MCF 10A (cell line): ENCODE results near the gene ARHGEF4. TPM values are rescaled to one million over a fixed set of nuclear protein-coding genes. Genes with fewer than 3 reads are reported as not detected.

Source experiments
- BruUV-seq: library from RNA; stranded (reverse); fragments of 400-500 nt; replicated peaks from 2 replicates; lab custom pipeline; 2021; lab: Mats Ljungman, UMichigan
- CTCF ChIA-PET: fragments of 300-600 bp; sonication (Branson Sonifier 250); formaldehyde crosslinking; extraction: SDS; loops from one replicate; lab custom pipeline; 2021; ENCODE audit warnings: antibody characterized with exemption, inconsistent platforms; lab: Yijun Ruan, JAX
- POLR2A ChIA-PET: fragments of 300-600, 350-650 bp; sonication (Branson Sonifier 250); formaldehyde crosslinking; extraction: SDS; loops from one replicate; lab custom pipeline; 2020; ENCODE audit warnings: antibody characterized with exemption, inconsistent platforms; lab: Yijun Ruan, JAX
- DNase-seq: peaks from one replicate; pipeline ENCODE4 v3.0.0-alpha.2; 2018; ENCODE audit not compliant: unreplicated experiment
- H3K27ac Mint-ChIP-seq: one replicate; pipeline ENCODE4 v1.8.0; 2022; ENCODE audit warnings: mild to moderate bottlenecking, low read depth, mixed read lengths; ENCODE audit not compliant: unreplicated experiment
- H3K27me3 Mint-ChIP-seq: one replicate; pipeline ENCODE4 v1.8.0; 2022; ENCODE audit warnings: mixed read lengths; ENCODE audit not compliant: insufficient read depth, unreplicated experiment
- H3K36me3 Mint-ChIP-seq: one replicate; pipeline ENCODE4 v1.8.0; 2022; ENCODE audit warnings: mild to moderate bottlenecking, moderate library complexity, mixed read lengths; ENCODE audit not compliant: insufficient read depth, unreplicated experiment
- H3K4me1 Mint-ChIP-seq: one replicate; pipeline ENCODE4 v1.8.0; 2022; ENCODE audit warnings: mixed read lengths; ENCODE audit not compliant: insufficient read depth, unreplicated experiment
- H3K4me3 Mint-ChIP-seq: one replicate; pipeline ENCODE4 v1.8.0; 2022; ENCODE audit warnings: mild to moderate bottlenecking, moderate library complexity, mixed read lengths; ENCODE audit not compliant: unreplicated experiment
- H3K9me3 Mint-ChIP-seq: one replicate; pipeline ENCODE4 v1.8.0; 2022; ENCODE audit warnings: mixed read lengths; ENCODE audit not compliant: unreplicated experiment
- CTCF ChIP-seq: fragments of 200-600 bp; IDR thresholded peaks from one replicate; pipeline ENCODE4 v1.8.0; 2022; ENCODE audit warnings: antibody characterized with exemption, mild to moderate bottlenecking; ENCODE audit not compliant: unreplicated experiment
- intact Hi-C: fragments of 100-400 bp; cut with micrococcal nuclease; formaldehyde crosslinking; loops from 2 replicates; pipeline ENCODE4 v1.14.1; 2022
- total RNA-seq: library from RNA; stranded (reverse); gene quantifications from 2 replicates; pipeline ENCODE4 v1.2.3, GENCODE V29; 2022

ARHGEF4 gene
- total RNA-seq, 1 experiment from 2014 or later = 52.0 TPM

GRCh38 chr2:130884013-130884412, 47.3 kb downstream of the ARHGEF4 start:
- Mint-ChIP-seq H3K27me3 (no peaks in the 10 kb centered on the region), H3K27ac (peak overlapping the region; percentile 49), H3K36me3 (peaks cover 7% of the 10 kb centered on the region), H3K4me1 (peaks cover 40% of the 10 kb centered on the region), H3K4me3 (no peak overlapping the region), H3K9me3 (no peaks in the 10 kb centered on the region)
- intact Hi-C loops = no loop called here
- BruUV-seq = no TSS peak
- POLR2A ChIA-PET = interaction anchor here (1.6 to 2.8 kb wide), 3 partner anchors 10 to 28 kb away, joined by 4 to 8 read pairs (median 7); no protein-coding TSS in a partner anchor
- CTCF ChIA-PET = interaction anchor here (0.5 to 3.8 kb wide), 9 partner anchors 8 to 133 kb away, joined by 3 to 40 read pairs (median 5); no protein-coding TSS in a partner anchor
- TF ChIP-seq CTCF = no peak
- no peak for DNase-seq

DNA sequence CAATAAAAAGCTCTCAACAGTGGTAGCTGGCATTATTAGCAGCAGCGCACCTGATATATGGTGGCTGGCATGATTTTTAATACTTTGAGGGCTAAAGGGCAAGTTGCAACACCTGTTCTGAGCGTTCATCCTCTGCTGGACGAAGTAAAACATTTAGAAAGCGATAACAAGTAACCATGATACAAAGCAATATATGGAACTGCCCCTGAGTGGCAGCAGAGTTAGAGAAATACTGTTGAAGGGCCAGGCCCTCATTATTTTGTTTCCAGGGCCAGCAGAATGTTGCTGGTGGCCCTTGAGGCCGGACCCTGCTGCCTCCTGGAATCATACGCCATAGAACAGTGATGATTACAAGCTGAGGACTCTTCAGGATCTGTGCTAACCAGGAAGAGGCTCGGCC, 47.8 kb downstream of the ARHGEF4 start:
- ChIA-PET CTCF (interaction anchor here (0.5 to 3.8 kb wide), 9 partner anchors 8 to 903 kb away, joined by 3 to 40 read pairs (median 3); no protein-coding TSS in a partner anchor), POLR2A (interaction anchor here (1.0 to 2.8 kb wide), 5 partner anchors 9 to 86 kb away, joined by 3 to 8 read pairs (median 4); no protein-coding TSS in a partner anchor)
- Mint-ChIP-seq H3K27me3 (no peaks in the 10 kb centered on the region), H3K27ac (peak overlapping the region; percentile 49), H3K4me1 (peaks cover 40% of the 10 kb centered on the region), H3K4me3 (no peak overlapping the region), H3K9me3 (no peaks in the 10 kb centered on the region), H3K36me3 (peaks cover 7% of the 10 kb centered on the region)
- no peak for DNase-seq
- intact Hi-C loops = no loop called here
- no peak for TF ChIP-seq CTCF
- BruUV-seq = no TSS peak

DNA sequence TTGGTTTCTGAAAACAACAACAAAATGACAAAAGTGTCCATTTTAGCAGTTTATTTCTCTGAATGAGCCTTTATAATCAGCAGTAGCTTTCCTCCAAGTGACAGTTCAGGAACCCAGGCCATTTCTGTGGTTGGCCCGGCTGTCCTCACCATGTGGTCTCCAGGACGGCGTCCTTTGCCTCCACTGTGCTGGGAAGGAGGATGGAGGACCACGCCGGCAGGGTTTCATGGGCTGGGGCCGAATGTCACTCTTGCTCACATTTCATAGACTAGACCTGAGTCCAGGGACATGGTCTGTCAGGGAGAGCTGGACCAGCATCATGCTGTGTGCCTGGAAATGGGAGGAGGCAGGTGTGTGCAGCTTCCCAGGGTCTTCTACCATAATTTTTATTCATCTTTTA, 50.9 kb downstream of the ARHGEF4 start:
- Mint-ChIP-seq H3K9me3 (no peaks in the 10 kb centered on the region), H3K27ac (peak overlapping the region; percentile 44), H3K27me3 (no peaks in the 10 kb centered on the region), H3K36me3 (peaks cover 13% of the 10 kb centered on the region), H3K4me3 (no peak overlapping the region), H3K4me1 (peaks cover 27% of the 10 kb centered on the region)
- DNase-seq = no peak
- CTCF ChIA-PET = interaction anchor here (0.6 to 2.6 kb wide), 5 partner anchors 12 to 33 kb away, joined by 3 to 7 read pairs (median 4); no protein-coding TSS in a partner anchor
- no TSS peak for BruUV-seq
- intact Hi-C loops = no loop called here
- POLR2A ChIA-PET = interaction anchor here (0.7 to 1.7 kb wide), 2 partner anchors 19 to 20 kb away, joined by 3 read pairs; no protein-coding TSS in a partner anchor
- TF ChIP-seq CTCF = no peak

DNA sequence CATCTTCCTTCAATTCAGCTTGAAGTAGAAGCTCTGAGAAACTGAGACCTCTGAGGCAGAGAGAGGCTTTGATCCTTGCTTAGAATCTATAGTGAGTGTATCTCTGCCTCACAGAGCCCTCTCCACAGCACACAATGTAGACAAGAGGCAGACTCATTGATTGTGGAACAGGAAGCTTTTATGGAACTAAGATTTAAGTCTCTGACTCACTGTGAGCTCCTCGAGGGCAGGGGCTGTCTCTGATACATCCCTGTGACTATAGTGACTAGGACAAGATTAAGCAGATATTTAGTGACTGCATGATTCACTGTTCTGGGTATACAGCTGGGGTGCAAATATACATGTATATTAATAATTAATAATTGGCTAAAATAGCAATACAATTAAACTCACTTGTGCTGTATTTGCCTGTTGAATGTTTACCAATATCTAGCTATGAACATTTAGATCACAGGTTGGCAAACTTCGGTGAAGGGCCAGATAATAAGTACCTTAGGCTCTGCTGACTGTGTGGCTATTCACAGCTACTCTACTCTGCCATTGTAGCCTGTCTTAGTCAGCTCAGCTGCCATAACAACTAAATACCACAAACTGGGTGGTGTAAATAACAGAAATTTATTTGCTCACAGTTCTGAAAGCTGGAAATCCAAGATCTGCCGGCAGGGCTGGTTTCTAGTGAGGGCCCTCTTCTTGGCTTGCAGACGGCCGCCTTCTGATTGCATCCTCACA, 54.4 kb downstream of the ARHGEF4 start:
- Mint-ChIP-seq H3K4me1 (peaks cover 32% of the 10 kb centered on the region), H3K36me3 (peaks cover 10% of the 10 kb centered on the region), H3K4me3 (no peak overlapping the region), H3K27me3 (no peaks in the 10 kb centered on the region), H3K9me3 (no peaks in the 10 kb centered on the region), H3K27ac (peak overlapping the region; percentile 61)
- no TSS peak for BruUV-seq
- POLR2A ChIA-PET = interaction anchor here (0.7 to 2.5 kb wide), 7 partner anchors 9 to 55 kb away, joined by 3 to 9 read pairs (median 3); partner anchors contain the start of gene ARHGEF4
- DNase-seq = no peak
- CTCF ChIA-PET = interaction anchor here (0.5 to 2.6 kb wide), 10 partner anchors 8 to 94 kb away, joined by 3 to 10 read pairs (median 4); no protein-coding TSS in a partner anchor
- TF ChIP-seq CTCF = no peak
- intact Hi-C loops = no loop called here
